NB4 (cell line): Measurements from ENCODE around the gene TWIST2.

Experiments
- POLR2A ChIP-seq: IDR thresholded peaks from 2 replicates; pipeline ENCODE4 v1.6.1; 2011; ENCODE audit warnings: mild to moderate bottlenecking; ENCODE audit not compliant: insufficient read length; ENCODE audit errors: extremely low read depth
- TF ChIP-seq, protein P1 (sequence below): IDR thresholded peaks from one replicate; pipeline ENCODE4 v1.5.1; 2012; ENCODE audit warnings: low read depth, low read length

DNA sequence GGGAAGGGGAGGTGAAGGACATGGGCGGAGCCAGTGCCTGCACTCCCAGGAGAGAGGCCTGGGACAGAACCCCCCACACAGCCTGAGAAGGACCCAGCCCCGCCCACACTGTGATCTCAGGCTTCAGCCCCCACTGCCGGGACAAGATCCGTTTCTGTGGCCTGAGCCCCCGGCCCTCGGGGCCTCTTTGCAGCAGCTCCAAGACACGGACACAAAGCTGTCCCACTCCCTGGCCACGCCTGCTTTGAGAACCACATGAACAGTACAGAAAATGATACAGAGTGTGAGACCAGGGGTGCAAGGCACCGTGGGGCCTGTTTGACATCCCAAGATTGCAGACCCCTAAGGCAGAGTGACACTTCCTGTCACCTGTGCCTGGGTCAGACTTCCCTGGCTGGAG lies 74.5 kb downstream of the TWIST2 start:
- TF ChIP-seq, protein P1, sequence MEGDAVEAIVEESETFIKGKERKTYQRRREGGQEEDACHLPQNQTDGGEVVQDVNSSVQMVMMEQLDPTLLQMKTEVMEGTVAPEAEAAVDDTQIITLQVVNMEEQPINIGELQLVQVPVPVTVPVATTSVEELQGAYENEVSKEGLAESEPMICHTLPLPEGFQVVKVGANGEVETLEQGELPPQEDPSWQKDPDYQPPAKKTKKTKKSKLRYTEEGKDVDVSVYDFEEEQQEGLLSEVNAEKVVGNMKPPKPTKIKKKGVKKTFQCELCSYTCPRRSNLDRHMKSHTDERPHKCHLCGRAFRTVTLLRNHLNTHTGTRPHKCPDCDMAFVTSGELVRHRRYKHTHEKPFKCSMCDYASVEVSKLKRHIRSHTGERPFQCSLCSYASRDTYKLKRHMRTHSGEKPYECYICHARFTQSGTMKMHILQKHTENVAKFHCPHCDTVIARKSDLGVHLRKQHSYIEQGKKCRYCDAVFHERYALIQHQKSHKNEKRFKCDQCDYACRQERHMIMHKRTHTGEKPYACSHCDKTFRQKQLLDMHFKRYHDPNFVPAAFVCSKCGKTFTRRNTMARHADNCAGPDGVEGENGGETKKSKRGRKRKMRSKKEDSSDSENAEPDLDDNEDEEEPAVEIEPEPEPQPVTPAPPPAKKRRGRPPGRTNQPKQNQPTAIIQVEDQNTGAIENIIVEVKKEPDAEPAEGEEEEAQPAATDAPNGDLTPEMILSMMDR: no peak
- TF ChIP-seq POLR2A: no peak
